Measurements from ENCODE around the gene APEH. TPM values are rescaled to one million over a fixed set of nuclear protein-coding genes. Genes with fewer than 3 reads are reported as not detected.

Gene APEH
- polyA plus RNA-seq, 2 of the 4 experiments (the other 2 are of a cell fraction), result 60.8 to 64.9 TPM

- Histone ChIP-seq H3K9me3 (no peaks in the 10 kb centered on the region), H3K4me3 (no peak overlapping the region), H3K27ac (no peak overlapping the region), H3K4me1 (no peaks in the 10 kb centered on the region), H3K4me2 (no peak overlapping the region)
- CTCF ChIA-PET, result interaction anchor here (3.1 kb wide), 1 partner anchor 111 kb away, joined by 16 read pairs; no protein-coding TSS in a partner anchor
- ATAC-seq (no peak), DNase-seq (ENCODE audit: low read depth in 1 of 2, low spot score in 1 of 2) (no peak), FAIRE-seq (no peak)
- 92% methylated on average over 2 of the region's 8 CpGs for WGBS (ENCODE audit: missing lambda C conversion rate)
- TF ChIP-seq NPAS2 (CRISPR knock-in tag; IDR thresholded peaks at IDR 0.05; ENCODE audit: borderline replicate concordance), result no peak
- TF ChIP-seq USF2 (IDR thresholded peaks at IDR 0.05), result no peak
- TF ChIP-seq MAFK (IDR thresholded peaks at IDR 0.05; ENCODE audit: partially characterized antibody), result no peak
- TF ChIP-seq KDM1A (IDR thresholded peaks at IDR 0.05; ENCODE audit: low read depth), result no peak
- no peak for TF ChIP-seq TP53 (CRISPR knock-in tag; IDR thresholded peaks at IDR 0.05)
- TF ChIP-seq ZSCAN20 (CRISPR knock-in tag; IDR thresholded peaks at IDR 0.05), result no peak
- no peak for TF ChIP-seq TFCP2L1 (CRISPR knock-in tag; IDR thresholded peaks at IDR 0.05)
- TF ChIP-seq BHLHE40 (IDR thresholded peaks at IDR 0.05; ENCODE audit: low read depth, low read length), result no peak
- no peak for TF ChIP-seq E2F6 (IDR thresholded peaks at IDR 0.05; ENCODE audit: borderline replicate concordance, low read depth)
- no peak for TF ChIP-seq ATOH8 (CRISPR knock-in tag; IDR thresholded peaks at IDR 0.05; ENCODE audit: low read depth)
- TF ChIP-seq CBX8 (IDR thresholded peaks at IDR 0.05), result no peak
- no peak for TF ChIP-seq ZFP36 (IDR thresholded peaks at IDR 0.05; ENCODE audit: borderline replicate concordance, partially characterized antibody)
- TF ChIP-seq HMGXB4 (CRISPR knock-in tag; IDR thresholded peaks at IDR 0.05; ENCODE audit: borderline replicate concordance), result no peak
- TF ChIP-seq FOSB (CRISPR knock-in tag; IDR thresholded peaks at IDR 0.05), result no peak
- POLR2A ChIA-PET, result no interaction called here
These were observed 23.5 kb upstream of the APEH start for GRCh38 chr3:49650637-49651036.

GRCh38 chr3:49652218-49652902, 21.8 kb upstream of the APEH start:
- POLR2A ChIA-PET, result no interaction called here
- Histone ChIP-seq H3K27ac (no peak overlapping the region), H3K4me3 (no peak overlapping the region), H3K4me1 (no peaks in the 10 kb centered on the region), H3K4me2 (no peak overlapping the region), H3K9me3 (no peaks in the 10 kb centered on the region)
- WGBS (ENCODE audit: missing lambda C conversion rate), result 77% methylated on average over 27 of the region's 36 CpGs
- TF ChIP-seq RCOR1 (IDR thresholded peaks at IDR 0.05; ENCODE audit: low read depth, low read length) (no peak), POLR2A (IDR thresholded peaks at IDR 0.05; ENCODE audit: low read length) (no peak), HOXB13 (CRISPR knock-in tag; IDR thresholded peaks at IDR 0.05; ENCODE audit: low read depth) (no peak), ZC3H11A (IDR thresholded peaks at IDR 0.05) (no peak), CEBPB (IDR thresholded peaks at IDR 0.05) (no peak), HOXA7 (CRISPR knock-in tag; IDR thresholded peaks at IDR 0.05) (no peak), CHD2 (IDR thresholded peaks at IDR 0.05; ENCODE audit: low read length, partially characterized antibody) (no peak), REST (IDR thresholded peaks at IDR 0.05) (no peak), FOSB (CRISPR knock-in tag; IDR thresholded peaks at IDR 0.05) (no peak), EP300 (IDR thresholded peaks at IDR 0.05) (no peak), SREBF2 (IDR thresholded peaks at IDR 0.05) (no peak), EHF (CRISPR knock-in tag; IDR thresholded peaks at IDR 0.05) (no peak)
- DNase-seq (ENCODE audit: low read depth in 1 of 2, low spot score in 1 of 2) (no peak), ATAC-seq (no peak), FAIRE-seq (no peak)
- CTCF ChIA-PET, result interaction anchor here (0.6 to 3.1 kb wide), 6 partner anchors 11 to 112 kb away, joined by 3 to 16 read pairs (median 3); no protein-coding TSS in a partner anchor

All from A549 (cell line).